ENCODE measurements around the gene WDR90.

Gene WDR90

GRCh38 chr16:626787-627453 is 22.2 kb upstream of the WDR90 start:
- no peak for FAIRE-seq

GRCh38 chr16:627454-628239 is 21.5 kb upstream of the WDR90 start:
- no peak for FAIRE-seq

- FAIRE-seq: no peak
Observed at GRCh38 chr16:628321-629061, 20.7 kb upstream of the WDR90 start.

GRCh38 chr16:629185-629832 is 19.9 kb upstream of the WDR90 start:
- no peak for FAIRE-seq

- FAIRE-seq: no peak
Observed at GRCh38 chr16:629833-630248, 19.3 kb upstream of the WDR90 start.

GRCh38 chr16:630249-630814 is 18.8 kb upstream of the WDR90 start:
- FAIRE-seq: no peak

GRCh38 chr16:630815-631405 is 18.3 kb upstream of the WDR90 start, which contains the start of gene WFIKKN1:
Gene WFIKKN1 (plus strand): TSS chr16:630985. CDS start chr16:631254, 269 bp downstream.
- no peak for FAIRE-seq

GRCh38 chr16:631808-632358 is 17.3 kb upstream of the WDR90 start:
- FAIRE-seq: no peak

GRCh38 chr16:632486-633335 is 16.5 kb upstream of the WDR90 start:
- FAIRE-seq: no peak

GRCh38 chr16:633336-634050 is 15.7 kb upstream of the WDR90 start:
- FAIRE-seq: no peak

GRCh38 chr16:634051-634670 is 15.0 kb upstream of the WDR90 start:
- FAIRE-seq: no peak

- no peak for FAIRE-seq
Observed at GRCh38 chr16:634996-635395, 14.2 kb upstream of the WDR90 start.

- FAIRE-seq: no peak
Observed at GRCh38 chr16:635573-636205, 13.5 kb upstream of the WDR90 start.

- peak; percentile 71 for FAIRE-seq
Observed at GRCh38 chr16:636206-637080, 12.7 kb upstream of the WDR90 start, which contains the start of gene METTL26. Gene METTL26 (minus strand): TSS chr16:636305. CDS start chr16:636290, 15 bp downstream.

- FAIRE-seq: no peak
Observed at GRCh38 chr16:637081-638018, 11.8 kb upstream of the WDR90 start.

- no peak for FAIRE-seq
Observed at GRCh38 chr16:638034-638543, 11.1 kb upstream of the WDR90 start.

GRCh38 chr16:638836-639235 is 10.3 kb upstream of the WDR90 start:
- no peak for FAIRE-seq

All from islet of Langerhans (tissue), 1 donor.